Mucosa of rectum (tissue), 2 donors: ENCODE measurements around the gene DDI2.
A peak's percentile ranks its signal among the peaks of the same experiment; 100 is the strongest.

ENCODE experiments used
- H3K27ac ChIP-seq, 2 donors: one replicate each; pipeline ENCODE4 v1.7.0; 2013; ENCODE audit warnings: inconsistent platforms in 2 of 2, low read depth in 2 of 2, low read length in 2 of 2
- H3K27me3 ChIP-seq, 2 donors: one replicate each; pipeline ENCODE4 v1.7.0; 2013; ENCODE audit warnings: low read length in 2 of 2; ENCODE audit not compliant: control insufficient read depth in 2 of 2, insufficient read depth in 2 of 2
- H3K36me3 ChIP-seq, 2 donors: one replicate each; pipeline ENCODE4 v1.7.0; 2013; ENCODE audit warnings: low read length in 2 of 2; ENCODE audit not compliant: control insufficient read depth in 2 of 2, insufficient read depth in 2 of 2
- H3K4me1 ChIP-seq, 2 donors: one replicate each; pipeline ENCODE4 v1.7.0; 2013; ENCODE audit warnings: low read length in 2 of 2, mild to moderate bottlenecking in 1 of 2; ENCODE audit not compliant: control insufficient read depth in 2 of 2, insufficient read depth in 2 of 2
- H3K4me3 ChIP-seq, 2 donors: one replicate each; pipeline ENCODE4 v1.7.0; 2013; ENCODE audit warnings: low read length in 2 of 2
- H3K9ac ChIP-seq, 2 donors: one replicate each; pipeline ENCODE4 v1.7.0; 2013; ENCODE audit warnings: low read length in 2 of 2, low read depth in 1 of 2, mild to moderate bottlenecking in 1 of 2
- H3K9me3 ChIP-seq, 2 donors: one replicate each; pipeline ENCODE4 v1.7.0; 2013; ENCODE audit warnings: low read length in 2 of 2; ENCODE audit not compliant: control insufficient read depth in 2 of 2
- donor health status: healthy.
- donor health status: Normal muscosa, but diverticular disease.

DDI2 gene

DNA sequence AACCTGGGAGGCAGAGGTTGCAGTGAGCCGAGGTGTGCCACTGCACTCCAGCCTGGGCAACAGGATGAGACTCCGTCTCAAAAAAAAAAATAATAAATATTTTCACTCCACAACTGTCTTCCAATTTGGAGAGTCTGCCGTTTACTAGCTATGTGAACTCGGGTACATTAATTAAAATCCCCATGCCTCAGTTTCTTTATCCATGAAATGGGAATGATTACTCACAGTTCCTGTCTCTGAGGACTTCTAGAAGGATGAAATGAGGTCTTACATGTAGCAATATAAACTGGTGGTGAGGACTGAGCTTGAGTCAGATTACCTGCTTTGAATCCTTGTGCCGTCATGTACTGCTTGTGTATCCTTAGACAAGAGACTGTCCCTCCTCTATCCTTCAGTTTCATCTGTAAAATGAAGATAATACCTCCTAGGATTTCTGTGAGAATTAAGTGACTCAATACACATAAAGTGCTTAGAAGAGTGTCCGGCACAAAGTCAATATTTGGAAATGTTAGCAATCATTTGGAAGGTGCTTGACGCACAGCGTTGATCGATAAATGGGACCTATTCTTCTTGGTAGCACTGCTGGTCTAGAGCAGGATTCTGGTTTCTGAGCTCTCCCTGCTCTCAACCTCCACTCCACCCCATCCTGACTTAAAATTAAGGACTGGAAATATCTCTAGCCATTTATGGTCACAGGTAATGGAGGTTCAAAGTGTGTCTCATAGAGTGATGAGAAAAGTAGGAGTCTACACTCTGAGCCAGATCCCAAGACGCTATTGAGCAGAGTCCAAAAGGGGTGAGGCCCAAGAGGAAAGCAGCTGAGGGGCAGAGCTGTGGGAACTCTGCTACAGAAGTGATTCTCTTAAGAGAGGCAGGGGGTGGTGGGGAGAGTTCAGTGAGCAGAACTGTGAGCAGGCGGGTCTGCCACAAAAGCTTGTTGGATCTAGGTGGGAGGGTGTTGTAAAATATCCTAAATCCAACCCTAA lies 11.6 kb upstream of the DDI2 start:
- H3K36me3 ChIP-seq, result no peaks in the 10 kb centered on the region
- no peaks in the 10 kb centered on the region for H3K9me3 ChIP-seq
- no peaks in the 10 kb centered on the region for H3K27me3 ChIP-seq
- no peak overlapping the region for H3K27ac ChIP-seq
- no peak overlapping the region for H3K4me3 ChIP-seq
- H3K9ac ChIP-seq, result no peak overlapping the region
- H3K4me1 ChIP-seq, result peaks cover 8 to 16% of the 10 kb centered on the region in 2 donors

DNA sequence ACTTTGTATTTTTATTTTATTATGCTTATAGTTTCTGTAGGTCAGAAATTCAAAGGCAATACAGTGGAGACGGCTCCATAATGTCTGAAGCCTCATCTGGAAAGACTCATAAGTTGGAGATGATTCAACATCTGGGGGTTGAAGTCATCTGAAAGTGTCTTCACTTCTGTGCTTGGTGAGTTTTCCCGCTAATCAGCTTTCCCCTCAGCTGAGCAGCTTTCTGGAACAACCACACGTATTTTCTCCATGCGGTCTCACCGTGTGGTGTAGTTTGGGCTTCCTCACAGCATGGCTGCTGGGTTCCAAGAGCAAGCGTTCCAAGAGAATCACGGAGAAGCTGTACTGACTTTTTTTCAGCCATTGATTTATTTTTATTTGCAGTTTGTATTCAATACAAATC lies 7.6 kb upstream of the DDI2 start:
- H3K36me3 ChIP-seq, result no peaks in the 10 kb centered on the region
- no peaks in the 10 kb centered on the region for H3K4me1 ChIP-seq
- no peak overlapping the region for H3K27ac ChIP-seq
- H3K9me3 ChIP-seq, result no peaks in the 10 kb centered on the region
- no peak overlapping the region for H3K4me3 ChIP-seq
- H3K27me3 ChIP-seq, result no peaks in the 10 kb centered on the region
- no peak overlapping the region for H3K9ac ChIP-seq

DNA sequence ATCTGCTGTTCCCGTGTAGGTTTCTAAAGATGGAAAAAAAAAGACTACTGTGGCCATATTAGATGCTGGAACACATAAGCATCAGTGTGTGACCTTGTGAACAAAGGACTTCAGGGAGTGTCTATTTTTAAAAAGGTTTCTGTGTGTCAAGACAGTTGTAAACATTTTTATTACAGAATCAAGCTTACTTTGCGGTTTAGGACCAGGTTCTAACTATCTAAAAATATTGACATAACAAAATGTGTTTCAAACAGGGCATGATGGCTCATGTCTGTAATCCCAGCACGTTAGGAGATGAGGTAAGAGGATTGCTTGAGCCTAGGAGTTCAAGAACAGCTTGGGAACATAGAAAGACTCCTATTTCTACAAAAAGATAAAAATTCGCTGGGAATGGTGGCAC lies 7.1 kb upstream of the DDI2 start:
- H3K27me3 ChIP-seq, result no peaks in the 10 kb centered on the region
- no peaks in the 10 kb centered on the region for H3K4me1 ChIP-seq
- H3K9me3 ChIP-seq, result no peaks in the 10 kb centered on the region
- no peak overlapping the region for H3K4me3 ChIP-seq
- no peaks in the 10 kb centered on the region for H3K36me3 ChIP-seq
- no peak overlapping the region for H3K27ac ChIP-seq
- H3K9ac ChIP-seq, result no peak overlapping the region

DNA sequence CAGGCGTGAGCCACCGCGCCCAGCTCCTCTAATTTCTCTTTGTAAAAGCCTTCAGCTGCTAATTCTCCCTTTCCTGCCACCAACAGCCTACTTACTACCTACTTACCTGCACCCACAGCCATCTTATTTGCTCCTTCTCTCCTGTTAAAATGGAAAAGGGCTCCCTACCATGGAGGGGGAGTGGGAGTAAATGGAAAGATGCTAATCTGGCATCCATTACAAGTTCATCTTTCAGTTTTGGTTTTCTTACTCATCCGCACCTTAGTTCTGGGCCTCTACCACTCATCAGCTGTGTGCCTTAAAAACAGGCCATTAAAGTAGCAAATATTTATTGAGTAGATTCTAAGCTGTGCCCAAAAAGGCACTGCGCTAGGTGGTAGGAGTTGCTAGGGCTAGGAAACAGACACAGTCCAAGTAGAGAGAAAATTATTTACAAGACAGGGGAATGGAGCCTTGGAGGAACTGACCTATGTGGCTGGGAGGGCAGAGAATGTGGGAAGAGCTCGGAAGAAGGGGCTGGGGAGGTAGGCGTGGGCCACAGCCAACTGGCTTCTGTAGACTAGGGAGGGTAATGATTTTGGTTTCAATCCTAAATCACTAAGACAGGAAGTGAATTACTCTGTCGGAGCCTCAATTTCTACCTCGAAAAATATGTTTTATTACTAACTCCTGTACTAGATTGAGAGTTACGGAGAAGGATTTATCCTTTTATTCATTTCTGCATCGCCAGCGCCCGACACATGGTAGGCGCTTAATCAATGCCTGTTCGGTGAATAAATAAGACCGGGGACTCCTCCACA lies 685 bp upstream of the DDI2 start:
- peak overlapping the region; percentile 88 to 97 for H3K9ac ChIP-seq
- peak overlapping the region; percentile 65 to 97 for H3K4me3 ChIP-seq
- H3K9me3 ChIP-seq, result no peaks in the 10 kb centered on the region
- H3K27ac ChIP-seq, result peak overlapping the region; percentile 88 to 98
- H3K27me3 ChIP-seq, result no peaks in the 10 kb centered on the region
- H3K36me3 ChIP-seq, result no peaks in the 10 kb centered on the region
- H3K4me1 ChIP-seq, result peaks cover 26 to 27% of the 10 kb centered on the region in 2 donors

DNA sequence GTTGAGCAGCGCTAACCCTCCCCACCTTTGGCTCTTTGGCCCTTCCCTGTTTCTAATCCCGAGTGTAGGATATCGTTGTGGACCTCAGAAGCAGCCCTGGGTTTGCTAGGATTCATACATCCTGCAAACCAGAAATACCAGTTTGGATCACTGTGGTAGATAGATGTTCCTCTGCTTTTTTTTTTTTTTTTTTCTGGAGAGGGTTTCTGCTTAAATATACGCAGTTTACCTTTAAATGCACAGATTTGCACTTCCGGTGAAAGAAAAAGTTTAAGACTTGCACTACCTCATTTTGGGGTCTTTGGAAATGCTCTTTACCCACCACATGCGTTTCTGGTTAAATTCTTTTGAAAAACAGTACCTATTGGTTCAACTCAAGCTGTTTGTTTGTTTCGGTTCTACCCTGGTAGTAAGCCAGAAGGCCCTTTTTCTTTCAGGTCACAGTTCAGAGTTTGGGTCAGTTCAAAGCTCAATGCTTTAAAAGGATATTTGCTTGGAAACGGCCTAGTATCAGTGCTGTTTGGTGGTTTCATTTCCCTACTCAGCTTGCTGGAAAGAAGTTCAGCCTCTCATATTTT lies 908 bp downstream of the DDI2 start:
- H3K36me3 ChIP-seq, result no peaks in the 10 kb centered on the region
- no peaks in the 10 kb centered on the region for H3K9me3 ChIP-seq
- peak overlapping the region; percentile 95 to 97 for H3K9ac ChIP-seq
- peak overlapping the region; percentile 88 to 97 for H3K4me3 ChIP-seq
- H3K27me3 ChIP-seq, result no peaks in the 10 kb centered on the region
- H3K4me1 ChIP-seq, result peaks cover 26 to 27% of the 10 kb centered on the region in 2 donors
- H3K27ac ChIP-seq, result peak overlapping the region; percentile 98

DNA sequence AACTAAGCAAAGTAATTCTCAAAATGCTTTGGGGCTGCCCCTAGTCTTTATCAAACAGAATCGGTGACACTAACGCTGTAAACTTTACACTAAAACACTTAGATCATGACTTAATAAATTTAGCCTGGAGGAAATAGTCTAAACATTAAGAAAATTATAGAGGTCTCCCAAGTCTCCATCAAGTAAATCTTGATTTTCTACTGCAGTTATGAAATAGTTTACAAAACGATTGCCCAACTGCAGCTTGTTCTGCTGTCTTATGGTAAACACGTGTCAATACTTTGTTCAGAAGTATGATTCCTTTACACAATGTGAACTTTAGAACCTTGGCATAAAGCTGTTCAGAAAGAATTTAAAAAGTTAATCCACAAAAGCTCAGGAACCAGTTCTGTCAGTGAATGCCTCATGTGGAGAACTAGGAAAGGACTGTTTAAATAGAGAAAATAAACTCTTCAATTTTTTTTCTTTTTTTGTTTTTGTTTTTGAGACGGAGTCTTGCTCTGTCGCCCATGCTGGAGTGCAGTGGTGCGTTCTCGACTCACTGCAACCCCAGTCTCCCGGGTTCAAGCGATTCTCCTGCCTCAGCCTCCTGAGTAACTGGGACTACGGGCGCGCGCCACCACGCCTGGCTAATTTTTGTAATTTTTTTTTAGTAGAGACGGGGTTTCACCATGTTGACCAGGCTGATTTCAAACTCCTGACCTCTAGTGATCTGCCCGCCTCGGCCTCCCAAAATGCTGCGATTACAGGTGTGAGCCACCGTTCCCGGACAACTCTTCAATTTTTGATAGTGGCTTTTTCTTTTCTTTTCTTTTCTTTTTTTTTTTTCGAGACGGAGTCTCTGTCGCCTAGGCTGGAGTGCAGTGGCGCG lies 1.6 kb downstream of the DDI2 start:
- Histone ChIP-seq H3K9ac (peak overlapping the region; percentile 95 to 97), H3K4me1 (peaks cover 26 to 27% of the 10 kb centered on the region in 2 donors), H3K27me3 (no peaks in the 10 kb centered on the region), H3K27ac (peak overlapping the region; percentile 98), H3K36me3 (no peaks in the 10 kb centered on the region), H3K4me3 (peak overlapping the region; percentile 88 to 97), H3K9me3 (no peaks in the 10 kb centered on the region)

DNA sequence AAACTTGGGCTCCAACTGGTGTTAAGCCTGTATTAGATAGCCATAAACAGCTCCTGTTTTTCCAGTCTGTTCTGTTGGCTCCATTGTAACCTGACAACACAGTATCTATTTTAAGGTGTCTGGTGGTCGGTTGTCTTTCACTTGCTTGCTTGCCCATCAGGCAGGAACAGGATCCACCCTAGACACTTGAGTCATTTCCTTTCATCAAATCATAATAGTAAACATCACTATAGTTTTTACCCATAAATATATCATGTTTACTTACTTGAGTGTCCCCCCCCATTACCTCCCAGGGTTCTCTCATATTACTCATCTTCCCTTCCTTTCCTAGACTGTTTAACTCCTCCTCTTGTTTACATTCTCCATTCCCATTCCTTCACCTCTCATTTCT lies 2.9 kb downstream of the DDI2 start:
- peak overlapping the region; percentile 35 to 54 for H3K27ac ChIP-seq
- no peak overlapping the region for H3K4me3 ChIP-seq

DNA sequence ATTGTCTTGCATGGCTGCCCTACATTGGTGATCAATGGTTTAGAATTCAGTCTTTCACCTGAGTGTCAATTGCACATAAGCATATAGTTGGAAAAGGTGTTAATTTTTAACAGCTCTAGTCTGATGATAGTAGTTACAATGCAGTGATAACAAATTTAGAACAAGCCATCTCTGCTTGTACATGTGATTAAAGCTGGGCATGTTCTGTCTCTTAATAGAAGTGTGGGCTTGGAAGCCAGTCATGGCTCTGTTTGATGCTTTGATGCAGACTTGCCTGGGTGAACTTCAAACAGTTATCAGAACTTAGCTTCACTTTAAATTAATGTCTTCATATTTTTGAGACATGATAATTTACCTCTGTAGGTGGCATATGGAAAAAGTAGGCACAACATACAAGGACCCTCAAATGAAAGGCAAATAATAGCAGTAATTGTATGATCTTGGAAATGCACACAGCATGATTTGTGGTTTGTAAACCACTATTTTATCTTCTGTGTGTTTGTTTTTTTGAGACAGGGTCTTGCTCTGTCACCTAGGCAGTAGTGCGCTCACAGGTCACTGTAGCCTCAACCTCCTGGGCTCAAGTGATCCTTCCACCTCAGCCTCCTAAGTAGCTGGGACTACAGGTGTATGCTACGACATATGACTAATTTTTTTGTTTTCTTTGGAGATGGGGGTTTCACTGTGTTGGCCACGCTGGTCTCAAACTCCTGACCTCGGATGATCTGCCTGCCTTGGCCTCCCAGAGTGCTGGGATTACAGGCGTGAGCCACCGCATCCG lies 3.8 kb downstream of the DDI2 start:
- Histone ChIP-seq H3K4me1 (peaks cover 26 to 35% of the 10 kb centered on the region in 2 donors), H3K9ac (no peak overlapping the region), H3K27ac (no peak overlapping the region), H3K36me3 (no peaks in the 10 kb centered on the region), H3K27me3 (no peaks in the 10 kb centered on the region), H3K9me3 (no peaks in the 10 kb centered on the region), H3K4me3 (no peak overlapping the region)

More for the DNA sequence above, 2.9 kb downstream of the DDI2 start:
- Histone ChIP-seq H3K36me3 (no peaks in the 10 kb centered on the region), H3K9ac (peak overlapping the region in 1 of 2 donors; percentile 5), H3K27me3 (no peaks in the 10 kb centered on the region), H3K4me1 (peaks cover 26 to 29% of the 10 kb centered on the region in 2 donors), H3K9me3 (no peaks in the 10 kb centered on the region)

DNA sequence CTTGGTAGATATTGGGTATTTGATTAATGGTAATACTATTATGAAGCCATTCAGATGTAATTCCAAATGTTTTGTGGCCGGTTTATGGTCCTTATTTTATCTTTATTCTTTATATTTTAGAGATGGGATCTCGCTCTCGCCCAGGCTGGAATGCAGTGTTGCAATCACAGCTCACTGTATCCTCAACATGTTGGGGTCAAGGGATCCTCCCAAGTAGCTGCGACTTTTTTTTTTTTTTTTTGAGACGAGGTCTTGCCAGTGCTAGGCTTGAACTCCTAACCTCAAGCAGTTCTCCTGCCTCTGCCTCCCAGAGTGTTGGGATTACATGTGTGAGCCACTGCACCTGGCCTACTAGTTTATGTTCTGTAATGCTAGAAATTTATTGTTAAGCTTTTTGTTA lies 4.7 kb downstream of the DDI2 start:
- peaks cover 22 to 27% of the 10 kb centered on the region in 2 donors for H3K4me1 ChIP-seq
- H3K9ac ChIP-seq, result no peak overlapping the region
- H3K36me3 ChIP-seq, result peaks cover 5 to 8% of the 10 kb centered on the region in 2 donors
- H3K9me3 ChIP-seq, result no peaks in the 10 kb centered on the region
- no peak overlapping the region for H3K4me3 ChIP-seq
- H3K27ac ChIP-seq, result no peak overlapping the region
- H3K27me3 ChIP-seq, result no peaks in the 10 kb centered on the region
